GM18861 (cell line): Measurements from ENCODE around the gene MFSD2A.
"Not testable (repeated sequence)": the region's sequence is repeated elsewhere in the genome, so short reads cannot be mapped to it uniquely, and the experiment has no call there.

Experiments
- ATAC-seq: cut with Tn5 transposase; IDR thresholded peaks from one replicate; pipeline ENCODE4 v1.9.1; 2021; ENCODE audit not compliant: unreplicated experiment

Gene MFSD2A

GRCh38 chr1:39940253-39940652 lies 14.7 kb upstream of the MFSD2A start:
- no peak for ATAC-seq

DNA sequence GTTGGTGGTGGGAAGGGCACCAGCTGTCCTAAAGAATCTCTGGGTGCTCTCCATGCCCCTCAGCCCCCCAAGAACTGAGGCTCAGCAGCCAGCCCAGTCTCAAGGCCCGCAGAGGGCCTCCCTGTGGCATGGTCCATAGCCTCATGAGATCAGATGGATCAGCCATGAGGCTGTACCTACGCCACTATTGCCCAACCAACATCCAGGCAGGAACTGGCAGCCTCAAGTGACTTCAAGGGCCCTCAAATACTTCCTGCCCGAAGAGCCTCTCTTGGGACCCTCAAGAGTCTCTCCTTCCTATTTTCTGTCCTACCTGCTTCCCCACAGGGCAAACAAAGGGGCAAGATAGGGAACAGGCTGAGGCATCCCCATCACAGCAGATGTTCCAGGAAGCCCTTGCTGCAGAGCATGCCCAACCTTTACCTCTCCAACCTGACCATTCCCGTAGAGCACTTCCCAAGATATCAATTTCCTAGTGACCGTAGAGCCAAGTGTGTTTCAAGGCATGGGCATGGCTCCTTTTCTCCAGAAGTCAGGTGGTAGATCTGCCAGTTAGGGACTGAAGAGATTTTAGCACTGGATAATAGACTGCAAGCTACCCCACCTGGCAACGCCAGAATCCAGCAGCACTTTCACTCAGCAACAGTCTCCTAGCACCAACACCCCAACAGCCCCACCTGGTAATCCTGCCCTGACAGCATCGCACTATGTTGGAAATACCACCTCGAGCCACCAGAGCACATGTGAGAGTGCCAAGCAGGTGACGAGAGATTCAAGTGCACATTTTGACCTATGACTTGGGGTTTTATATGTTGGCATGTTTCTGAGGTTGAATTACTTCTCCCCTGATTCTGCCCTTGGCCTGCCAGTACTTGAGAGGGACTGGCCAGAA lies 13.7 kb upstream of the MFSD2A start:
- no peak for ATAC-seq

DNA sequence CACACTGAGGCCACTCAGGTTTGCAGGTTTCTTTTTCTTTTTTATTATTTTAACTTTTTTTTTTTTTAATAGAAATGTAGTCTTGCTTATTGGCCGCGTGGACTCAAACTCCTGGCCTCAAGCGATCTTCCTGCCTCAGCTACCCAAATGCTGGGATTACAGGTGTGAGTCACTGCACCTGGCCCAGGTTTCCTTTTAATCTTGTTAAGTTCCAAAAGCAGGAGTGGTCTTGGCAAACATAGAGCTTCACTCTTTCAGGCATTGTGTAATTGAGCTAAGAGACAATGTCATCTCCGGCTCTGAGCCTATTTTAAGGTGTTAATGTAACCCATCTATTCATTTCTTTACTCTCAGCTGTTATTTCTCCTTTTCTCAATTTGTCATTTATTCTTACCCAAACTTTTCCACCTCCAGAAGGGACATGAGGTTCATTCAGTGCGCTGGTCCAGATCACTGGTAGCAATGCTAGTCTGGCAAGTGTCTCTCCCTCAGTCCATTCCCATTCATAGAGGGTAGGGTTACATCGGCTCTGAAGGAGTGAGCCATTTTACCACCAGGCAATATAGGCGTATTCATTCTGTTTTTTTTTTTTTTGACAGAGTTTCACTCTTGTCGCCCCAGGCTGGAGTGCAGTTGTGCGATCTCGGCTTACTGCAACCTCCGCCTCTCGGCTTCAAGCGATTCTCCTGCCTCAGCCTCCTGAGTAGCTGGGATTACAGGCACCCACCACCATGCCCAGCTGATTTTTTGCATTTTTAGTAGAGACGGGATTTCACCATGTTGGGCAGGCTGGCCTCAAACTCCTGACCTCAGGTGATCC lies 11.3 kb upstream of the MFSD2A start:
- no peak for ATAC-seq

- no peak for ATAC-seq
Observed at GRCh38 chr1:39944410-39945112, 10.4 kb upstream of the MFSD2A start.

DNA sequence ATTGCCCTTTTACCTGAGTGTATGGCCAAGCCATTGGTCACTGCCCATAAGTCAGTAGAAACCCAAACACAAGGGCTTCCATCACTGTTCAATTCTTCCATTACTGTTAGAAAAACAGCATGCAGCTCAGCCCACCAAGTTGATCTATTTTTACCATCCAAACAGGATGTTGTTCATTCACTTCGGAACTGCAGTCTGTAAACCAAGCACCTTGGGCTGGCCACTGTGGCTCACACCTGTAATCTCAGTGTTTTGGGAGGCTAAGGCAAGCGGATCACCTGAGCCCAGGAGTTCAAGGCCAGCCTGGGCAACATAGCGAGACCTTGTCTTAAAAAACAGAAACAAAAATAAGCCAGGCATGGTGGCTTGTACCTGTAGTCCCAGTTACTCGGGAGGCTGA lies 8.7 kb upstream of the MFSD2A start:
- ATAC-seq: no peak

DNA sequence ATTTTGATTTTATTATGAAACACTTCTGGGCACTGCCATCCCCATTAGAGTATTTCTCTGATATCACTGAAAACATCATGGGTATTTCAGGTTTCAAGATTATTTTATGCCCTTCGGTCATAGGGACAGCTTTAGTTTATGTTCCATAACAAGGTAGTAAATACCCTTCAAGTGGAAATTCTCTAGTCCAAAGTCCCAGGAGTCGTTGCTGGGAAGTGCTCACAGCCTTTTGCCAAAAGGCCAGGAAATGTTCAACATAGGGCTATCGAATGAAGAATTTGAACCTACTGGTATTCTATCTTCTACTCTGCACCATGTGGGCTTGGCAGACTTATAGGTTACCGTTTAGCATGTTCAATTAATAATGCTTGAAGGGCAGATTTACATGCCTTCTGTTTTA lies 7.7 kb upstream of the MFSD2A start:
- no peak for ATAC-seq

GRCh38 chr1:39949891-39950290 lies 5.1 kb upstream of the MFSD2A start:
- ATAC-seq: no peak

GRCh38 chr1:39951926-39952325 lies 3.0 kb upstream of the MFSD2A start:
- no peak for ATAC-seq

DNA sequence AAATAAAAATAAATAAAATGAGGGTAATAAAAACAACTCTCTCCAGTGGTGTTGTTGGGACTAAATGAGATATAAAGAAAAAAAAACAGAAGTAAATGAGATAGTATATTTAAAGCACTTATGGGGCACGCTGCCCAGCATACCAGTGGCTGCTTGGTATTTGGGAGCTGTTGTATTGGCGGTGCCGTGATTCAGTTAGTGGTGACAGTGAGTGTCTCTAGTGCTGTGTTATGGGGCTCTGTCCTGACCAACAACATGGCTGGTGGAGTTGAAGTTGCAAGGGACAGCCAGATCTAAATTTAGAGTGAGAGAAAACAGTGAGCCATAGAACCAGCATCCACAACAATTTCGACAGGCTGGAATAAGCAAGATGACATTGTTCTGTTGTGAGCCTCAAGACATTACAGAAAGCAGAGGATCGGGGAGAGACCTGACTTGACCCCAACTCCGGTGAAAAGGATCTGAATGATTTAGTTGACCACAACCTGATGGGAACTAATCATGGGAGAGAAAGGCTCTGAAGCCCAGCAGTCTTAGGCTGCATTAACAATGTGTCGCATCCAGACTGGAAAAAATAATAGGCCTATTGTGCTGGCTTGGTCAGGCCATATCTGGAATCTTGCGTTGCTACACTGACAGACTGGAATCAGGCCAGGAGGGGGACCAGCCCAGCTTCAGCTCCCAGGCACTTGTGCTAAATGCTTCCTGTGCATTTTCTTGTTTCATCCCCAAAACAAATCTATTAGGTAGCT lies 2.4 kb upstream of the MFSD2A start:
- ATAC-seq: no peak

- no peak for ATAC-seq
Observed at GRCh38 chr1:39954324-39954869, 548 bp upstream of the MFSD2A start.

DNA sequence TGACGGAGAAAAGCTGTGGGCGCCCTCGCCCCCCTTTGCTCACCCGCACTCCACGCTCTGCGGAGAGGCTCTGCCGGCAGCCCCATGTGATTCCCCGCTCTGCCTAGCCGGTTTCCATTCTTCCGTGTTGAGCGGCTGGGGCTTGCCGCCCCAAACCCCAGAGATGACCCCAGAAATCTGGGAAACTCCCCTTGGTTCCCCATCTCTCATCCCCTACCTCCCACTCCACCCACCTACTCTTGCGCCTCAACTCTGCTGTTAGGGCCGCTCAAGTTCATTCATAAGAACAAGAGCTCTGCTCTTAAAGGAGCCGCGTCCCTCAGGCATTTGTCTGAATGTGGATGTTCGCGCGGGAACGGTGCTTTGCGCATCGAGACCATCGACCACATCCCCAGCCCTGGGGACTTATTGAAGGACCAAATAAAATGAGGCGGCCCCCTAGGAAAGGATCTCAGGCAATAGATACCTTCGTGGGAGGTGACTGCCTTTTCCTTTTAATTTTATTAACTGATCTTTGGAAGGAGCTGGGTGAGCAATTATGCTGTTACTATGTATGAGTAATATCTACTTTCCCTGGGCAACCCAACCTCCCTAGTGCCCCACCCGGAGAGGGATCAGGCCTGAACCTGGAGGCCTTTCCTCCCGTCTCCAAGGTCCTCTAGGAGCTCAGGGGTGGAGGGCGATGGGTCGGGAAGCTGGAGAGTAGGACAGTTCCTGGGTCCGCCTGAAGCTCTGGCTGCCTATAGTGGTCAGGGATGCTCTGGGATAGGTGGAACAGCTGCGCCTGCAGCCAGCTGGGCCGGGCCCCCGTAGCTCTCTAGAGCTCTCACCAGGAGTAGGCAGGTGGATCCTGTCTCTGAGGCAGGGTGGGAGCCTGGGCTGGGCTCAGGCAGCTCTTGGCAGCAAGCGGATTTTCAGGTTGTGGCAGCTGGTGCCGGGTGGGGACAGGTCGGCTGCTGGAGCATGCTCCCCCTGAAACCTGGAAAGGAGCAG lies 898 bp downstream of the MFSD2A start:
- ATAC-seq: no peak

- no peak for ATAC-seq
Observed at GRCh38 chr1:39957299-39958015, 2.5 kb downstream of the MFSD2A start.

GRCh38 chr1:39958403-39959200 lies 3.7 kb downstream of the MFSD2A start:
- ATAC-seq: no peak

DNA sequence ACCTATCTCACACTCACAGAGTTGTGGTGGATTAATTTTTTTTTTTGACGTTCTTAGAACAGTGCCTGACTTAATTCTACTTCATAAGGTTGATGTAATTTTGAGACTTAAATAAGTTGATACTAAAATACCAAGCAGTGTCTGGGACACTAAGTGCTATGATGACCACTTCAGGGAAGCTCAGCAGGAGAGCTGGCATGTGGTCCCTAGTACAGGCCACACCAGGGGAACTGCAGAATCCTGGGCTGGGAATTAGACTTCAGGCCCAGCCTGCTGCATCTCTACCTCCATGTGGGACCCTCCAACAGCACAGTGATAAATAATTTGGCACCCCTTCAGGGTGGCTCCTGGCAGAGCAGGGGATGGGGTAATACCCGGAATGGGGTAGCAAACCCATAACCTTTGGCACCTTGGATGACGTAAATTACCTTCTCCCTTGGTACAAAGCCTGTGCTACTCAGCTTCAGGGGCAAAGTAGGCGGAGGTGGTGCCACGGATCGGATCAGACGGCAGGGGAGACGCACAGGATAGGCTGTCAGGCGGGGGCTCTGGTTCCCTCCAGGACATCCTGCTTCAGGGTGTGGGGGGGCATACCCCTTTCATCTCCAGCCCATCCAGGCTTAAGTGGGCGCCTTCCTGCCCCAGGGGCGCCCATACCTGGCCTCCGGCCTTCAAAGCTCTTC lies 4.8 kb downstream of the MFSD2A start:
- ATAC-seq: no peak

GRCh38 chr1:39960431-39960958 lies 5.5 kb downstream of the MFSD2A start:
- ATAC-seq: peak; percentile 47

DNA sequence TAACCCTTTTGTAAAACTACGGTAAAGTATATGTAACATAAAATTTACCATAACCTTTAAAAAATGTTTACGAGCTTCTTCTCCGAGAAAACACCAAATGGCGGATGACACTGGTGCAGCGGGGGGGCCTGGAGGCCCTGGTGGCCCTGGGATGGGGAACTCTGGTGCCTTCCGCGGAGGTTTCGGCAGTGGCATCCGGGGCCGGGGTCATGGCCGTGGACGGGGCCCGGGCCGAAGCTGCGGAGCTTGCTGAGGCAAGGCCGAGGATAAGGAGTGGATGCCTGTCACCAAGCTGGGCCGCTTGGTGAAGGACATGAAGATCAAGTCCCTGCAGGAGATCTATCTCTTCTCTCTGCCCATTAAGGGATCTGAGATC lies 7.5 kb downstream of the MFSD2A start:
- ATAC-seq: no peak

DNA sequence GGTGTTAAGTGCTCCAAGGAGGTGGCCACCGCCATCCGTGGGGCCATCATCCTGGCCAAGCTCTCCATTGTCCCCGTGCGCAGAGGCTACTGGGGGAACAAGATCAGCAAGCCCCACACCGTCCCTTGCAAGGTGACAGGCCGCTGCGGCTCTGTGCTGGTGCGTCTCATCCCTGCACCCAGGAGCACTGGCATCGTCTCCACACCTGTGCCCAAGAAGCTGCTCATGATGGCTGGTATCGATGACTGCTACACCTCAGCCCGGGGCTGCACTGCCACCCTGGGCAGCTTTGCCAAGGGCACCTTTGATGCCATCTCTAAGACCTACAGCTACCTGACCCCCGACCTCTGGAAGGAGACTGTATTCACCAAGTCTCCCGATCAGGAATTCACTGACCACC lies 8.0 kb downstream of the MFSD2A start:
- not testable (repeated sequence) for ATAC-seq
